H9 (cell line): ENCODE results near the gene TTC23L. TPM values are rescaled to one million over a fixed set of nuclear protein-coding genes. Genes with fewer than 3 reads are reported as not detected.

Source experiments
- DNase-seq: peaks from one replicate; pipeline ENCODE4 v3.0.0-alpha.2; 2017
- H2AFZ ChIP-seq: one replicate; pipeline ENCODE4 v1.6.1; 2013; ENCODE audit warnings: mild to moderate bottlenecking, low read length, control low read depth, moderate library complexity
- H2AK5ac ChIP-seq: 2 replicates; pipeline ENCODE4 v1.6.1; 2013; ENCODE audit warnings: low read length, control low read depth, mixed read lengths; ENCODE audit not compliant: insufficient read length
- H2BK120ac ChIP-seq: one replicate; pipeline ENCODE4 v1.6.1; 2013; ENCODE audit warnings: low read depth, mild to moderate bottlenecking, low read length, control low read depth, inconsistent platforms; ENCODE audit not compliant: poor library complexity, severe bottlenecking
- H2BK12ac ChIP-seq: 2 replicates; pipeline ENCODE4 v1.6.1; 2013; ENCODE audit warnings: low read length, control low read depth, mixed read lengths, low read depth; ENCODE audit not compliant: insufficient read length
- H2BK15ac ChIP-seq: 2 replicates; pipeline ENCODE4 v1.6.1; 2013; ENCODE audit warnings: low read depth, low read length, control low read depth
- H2BK20ac ChIP-seq: one replicate; pipeline ENCODE4 v1.6.1; 2013; ENCODE audit warnings: low read depth, mild to moderate bottlenecking, low read length, control low read depth, inconsistent platforms; ENCODE audit not compliant: poor library complexity, severe bottlenecking
- H2BK5ac ChIP-seq: 2 replicates; pipeline ENCODE4 v1.6.1; 2013; ENCODE audit warnings: low read length, control low read depth, mixed read lengths; ENCODE audit not compliant: insufficient read length
- H3K14ac ChIP-seq: 2 replicates; pipeline ENCODE4 v1.6.1; 2013; ENCODE audit warnings: low read length, control low read depth; ENCODE audit not compliant: insufficient read depth
- H3K18ac ChIP-seq: 2 replicates; pipeline ENCODE4 v1.6.1; 2013; ENCODE audit warnings: low read depth, mild to moderate bottlenecking, mixed read lengths, low read length, control low read depth; ENCODE audit not compliant: insufficient read length
- H3K23ac ChIP-seq: 2 replicates; pipeline ENCODE4 v1.6.1; 2013; ENCODE audit warnings: low read length, control low read depth, mixed read lengths, low read depth; ENCODE audit not compliant: insufficient read length
- H3K23me2 ChIP-seq: 2 replicates; pipeline ENCODE4 v1.6.1; 2013; ENCODE audit warnings: low read depth, mild to moderate bottlenecking, mixed read lengths, low read length, control low read depth; ENCODE audit not compliant: insufficient read length, poor library complexity, severe bottlenecking
- H3K27ac ChIP-seq: 2 replicates; pipeline ENCODE4 v1.5.1; 2013; ENCODE audit warnings: low read length, control low read depth, mixed read lengths, low read depth; ENCODE audit not compliant: insufficient read length
- H3K27me3 ChIP-seq: 2 replicates; pipeline ENCODE4 v1.6.1; 2013; ENCODE audit warnings: low read length, control low read depth, inconsistent platforms; ENCODE audit not compliant: insufficient read depth
- H3K4ac ChIP-seq: 2 replicates; pipeline ENCODE4 v1.6.1; 2013; ENCODE audit warnings: low read depth, mild to moderate bottlenecking, control low read depth, inconsistent platforms, low read length, moderate library complexity
- H3K4me1 ChIP-seq: 2 replicates; pipeline ENCODE4 v1.6.1; 2013; ENCODE audit warnings: low read length, control low read depth, inconsistent platforms; ENCODE audit not compliant: insufficient read depth
- H3K4me2 ChIP-seq: 2 replicates; pipeline ENCODE4 v1.6.1; 2013; ENCODE audit warnings: low read length, control low read depth, mixed read lengths; ENCODE audit not compliant: insufficient read length, insufficient read depth
- H3K56ac ChIP-seq: 2 replicates; pipeline ENCODE4 v1.6.1; 2013; ENCODE audit warnings: low read depth, mild to moderate bottlenecking, mixed read lengths, low read length, control low read depth; ENCODE audit not compliant: insufficient read length
- H3K79me1 ChIP-seq: 2 replicates; pipeline ENCODE4 v1.6.1; 2013; ENCODE audit warnings: low read depth, mild to moderate bottlenecking, moderate library complexity, low read length, control low read depth, inconsistent platforms; ENCODE audit not compliant: insufficient read depth, poor library complexity, severe bottlenecking
- H3K79me2 ChIP-seq: 2 replicates; pipeline ENCODE4 v1.6.1; 2013; ENCODE audit warnings: low read length, control low read depth, inconsistent platforms; ENCODE audit not compliant: insufficient read depth
- H3K9ac ChIP-seq: 2 replicates; pipeline ENCODE4 v1.6.1; 2013; ENCODE audit warnings: low read length, control low read depth, mixed read lengths; ENCODE audit not compliant: insufficient read length; ENCODE audit errors: extremely low read depth
- H3K9me3 ChIP-seq: one replicate; pipeline ENCODE4 v1.6.1; 2013; ENCODE audit warnings: low read depth, low read length, inconsistent platforms; ENCODE audit not compliant: control insufficient read depth
- H3T11ph ChIP-seq: one replicate; pipeline ENCODE4 v1.6.1; 2013; ENCODE audit warnings: mild to moderate bottlenecking, low read length, control low read depth, inconsistent platforms
- H4K20me1 ChIP-seq: one replicate; pipeline ENCODE4 v1.6.1; 2013; ENCODE audit not compliant: control insufficient read depth, insufficient read length, insufficient read depth
- H4K5ac ChIP-seq: 2 replicates; pipeline ENCODE4 v1.6.1; 2013; ENCODE audit warnings: low read depth, mild to moderate bottlenecking, mixed read lengths, low read length, control low read depth; ENCODE audit not compliant: insufficient read length
- H4K8ac ChIP-seq: replicated peaks from 2 replicates; pipeline ENCODE4 v1.6.1; 2013; ENCODE audit warnings: low read length, control low read depth, mixed read lengths, low read depth; ENCODE audit not compliant: insufficient read length
- H4K91ac ChIP-seq: 2 replicates; pipeline ENCODE4 v1.6.1; 2013; ENCODE audit warnings: low read depth, mild to moderate bottlenecking, moderate library complexity, mixed read lengths, low read length, control low read depth; ENCODE audit not compliant: insufficient read length
- H3K27ac Mint-ChIP-seq, 3 experiments: 2 replicates in 2 of 3; 3 replicates in 1 of 3; pipeline ENCODE4 v1.8.0; 2020 to 2021; ENCODE audit warnings: mixed read lengths in 3 of 3, mild to moderate bottlenecking in 1 of 3, moderate library complexity in 1 of 3
- H3K27me3 Mint-ChIP-seq: 2 replicates; pipeline ENCODE4 v1.8.0; 2021; ENCODE audit warnings: low read depth, mild to moderate bottlenecking, moderate library complexity, mixed read lengths
- H3K36me3 Mint-ChIP-seq, 3 experiments: 2 replicates in 2 of 3; 3 replicates in 1 of 3; pipeline ENCODE4 v1.8.0; 2020 to 2021; ENCODE audit warnings: low read depth in 3 of 3, mixed read lengths in 3 of 3; ENCODE audit not compliant: insufficient read depth in 1 of 3
- H3K4me1 Mint-ChIP-seq, 2 experiments: 2 replicates each; pipeline ENCODE4 v1.8.0; 2020; ENCODE audit warnings: mixed read lengths in 2 of 2
- H3K4me3 Mint-ChIP-seq, 2 experiments: 2 replicates in 1 of 2; 3 replicates in 1 of 2; pipeline ENCODE4 v1.8.0; 2020 to 2021; ENCODE audit warnings: mild to moderate bottlenecking in 2 of 2, mixed read lengths in 2 of 2, moderate library complexity in 1 of 2
- H3K9me3 Mint-ChIP-seq, 2 experiments: 2 replicates in 1 of 2; 3 replicates in 1 of 2; pipeline ENCODE4 v1.8.0; 2020; ENCODE audit warnings: mild to moderate bottlenecking in 2 of 2, mixed read lengths in 2 of 2, moderate library complexity in 1 of 2
- WGBS: extraction: QIAGEN DNeasy Blood & Tissue Kit; methylation state at CpG from one replicate; pipeline ENCODE4 v1.1.7; 2013; ENCODE audit warnings: missing lambda C conversion rate, low lambda C conversion rate, mixed read lengths; ENCODE audit not compliant: insufficient read length; ENCODE audit errors: extremely low coverage; 5-methylcytosine and 5-hydroxymethylcytosine counted together
- total RNA-seq: library from RNA; stranded (reverse); gene quantifications from 2 replicates; pipeline ENCODE4 v1.2.1, GENCODE V29; 2021
- TF ChIP-seq, protein P1 (sequence below): fragments of 200-600 bp; sonication (generic); conservative IDR thresholded peaks from 3 replicates; pipeline ENCODE4 v1.8.0; 2021; ENCODE audit warnings: antibody characterized with exemption, mild to moderate bottlenecking

Gene TTC23L
- total RNA-seq, 1 experiment from 2014 or later, result 0.96 TPM

DNA sequence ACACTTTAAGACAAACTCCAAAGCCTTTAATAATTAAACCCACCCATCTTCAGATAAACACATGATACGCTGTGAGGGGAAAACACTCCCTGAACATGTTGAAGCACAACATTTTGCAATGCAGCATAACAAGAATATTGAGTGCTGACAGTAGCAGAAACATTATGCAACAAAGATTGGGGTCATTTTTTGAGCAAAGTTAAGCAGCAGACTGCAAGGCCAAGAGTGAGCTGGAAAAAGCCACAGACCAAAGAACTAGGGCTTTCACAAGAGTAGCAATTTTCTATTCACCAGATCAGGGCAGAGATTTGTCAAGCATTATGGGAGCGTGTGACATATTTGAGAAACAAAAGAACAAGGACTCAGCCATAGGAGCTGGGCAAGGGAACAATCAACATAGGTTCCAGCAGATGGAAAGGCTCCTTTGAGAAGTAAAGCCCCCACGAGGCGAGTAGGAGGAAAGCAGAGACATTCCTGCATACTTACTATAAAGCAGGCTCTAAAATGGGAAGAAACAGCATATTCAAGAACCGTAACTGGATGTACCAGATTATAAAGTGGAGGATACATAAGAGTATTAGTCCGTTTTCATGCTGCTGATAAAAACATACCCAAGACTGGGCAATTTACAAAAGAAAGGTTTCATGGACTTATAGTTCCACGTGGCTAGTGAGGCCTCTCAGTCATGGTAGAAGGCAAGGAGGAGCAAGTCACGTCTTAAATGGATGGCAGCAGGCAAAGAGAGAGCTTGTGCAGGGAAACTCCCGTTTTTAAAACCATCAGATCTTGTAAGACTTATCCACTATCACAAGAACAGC, 4.8 kb upstream of the TTC23L start:
- Mint-ChIP-seq H3K9me3 (peaks cover 4% of the 10 kb centered on the region in 2 experiments; a peak in 3 of 5 replicates), H3K4me3 (no peak overlapping the region), H3K36me3 (peaks cover 30 to 51% (median 45%) of the 10 kb centered on the region in 3 experiments), H3K27ac (peak overlapping the region in 2 of 3 experiments; percentile 54 to 69; a peak in 4 of 7 replicates), H3K27me3 (no peaks in the 10 kb centered on the region), H3K4me1 (peaks cover 19 to 21% of the 10 kb centered on the region in 2 experiments)
- no peaks in the 10 kb centered on the region for H3K79me1 ChIP-seq
- no peaks in the 10 kb centered on the region for H3K9me3 ChIP-seq
- no peak overlapping the region for H3K56ac ChIP-seq
- peaks cover 4% of the 10 kb centered on the region for H3K23me2 ChIP-seq
- TF ChIP-seq, protein P1, sequence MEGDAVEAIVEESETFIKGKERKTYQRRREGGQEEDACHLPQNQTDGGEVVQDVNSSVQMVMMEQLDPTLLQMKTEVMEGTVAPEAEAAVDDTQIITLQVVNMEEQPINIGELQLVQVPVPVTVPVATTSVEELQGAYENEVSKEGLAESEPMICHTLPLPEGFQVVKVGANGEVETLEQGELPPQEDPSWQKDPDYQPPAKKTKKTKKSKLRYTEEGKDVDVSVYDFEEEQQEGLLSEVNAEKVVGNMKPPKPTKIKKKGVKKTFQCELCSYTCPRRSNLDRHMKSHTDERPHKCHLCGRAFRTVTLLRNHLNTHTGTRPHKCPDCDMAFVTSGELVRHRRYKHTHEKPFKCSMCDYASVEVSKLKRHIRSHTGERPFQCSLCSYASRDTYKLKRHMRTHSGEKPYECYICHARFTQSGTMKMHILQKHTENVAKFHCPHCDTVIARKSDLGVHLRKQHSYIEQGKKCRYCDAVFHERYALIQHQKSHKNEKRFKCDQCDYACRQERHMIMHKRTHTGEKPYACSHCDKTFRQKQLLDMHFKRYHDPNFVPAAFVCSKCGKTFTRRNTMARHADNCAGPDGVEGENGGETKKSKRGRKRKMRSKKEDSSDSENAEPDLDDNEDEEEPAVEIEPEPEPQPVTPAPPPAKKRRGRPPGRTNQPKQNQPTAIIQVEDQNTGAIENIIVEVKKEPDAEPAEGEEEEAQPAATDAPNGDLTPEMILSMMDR, result peak; percentile 41; the same call in 1 of the 3 replicates
- H3T11ph ChIP-seq, result no peak overlapping the region
- no CpG with 5 or more reads among the region's 9 CpGs for WGBS
- no peak overlapping the region for H4K5ac ChIP-seq
- H3K18ac ChIP-seq, result no peak overlapping the region
- no peaks in the 10 kb centered on the region for H3K79me2 ChIP-seq
- no peak overlapping the region for H3K4me2 ChIP-seq
- no peak overlapping the region for H4K91ac ChIP-seq
- no peak overlapping the region for H2BK5ac ChIP-seq
- no peak overlapping the region for H2AFZ ChIP-seq
- no peak overlapping the region for H3K23ac ChIP-seq
- H3K4ac ChIP-seq, result no peak overlapping the region
- H3K14ac ChIP-seq, result no peak overlapping the region
- no peaks in the 10 kb centered on the region for H3K27me3 ChIP-seq
- H3K27ac ChIP-seq, result peak overlapping the region; percentile 42
- H2BK120ac ChIP-seq, result no peak overlapping the region
- peak; percentile 52 for DNase-seq
- 0 out of 2 replicates have a peak, but pooled peaks cover 3% of the 10 kb centered on the region for H3K4me1 ChIP-seq
- no peak overlapping the region for H3K9ac ChIP-seq
- H2BK12ac ChIP-seq, result no peak overlapping the region
- no peak overlapping the region for H4K8ac ChIP-seq
- no peak overlapping the region for H2BK15ac ChIP-seq
- no peaks in the 10 kb centered on the region for H4K20me1 ChIP-seq
- H2AK5ac ChIP-seq, result no peak overlapping the region
- H2BK20ac ChIP-seq, result no peak overlapping the region
